ENCODE data around the gene PXDN.

DNA sequence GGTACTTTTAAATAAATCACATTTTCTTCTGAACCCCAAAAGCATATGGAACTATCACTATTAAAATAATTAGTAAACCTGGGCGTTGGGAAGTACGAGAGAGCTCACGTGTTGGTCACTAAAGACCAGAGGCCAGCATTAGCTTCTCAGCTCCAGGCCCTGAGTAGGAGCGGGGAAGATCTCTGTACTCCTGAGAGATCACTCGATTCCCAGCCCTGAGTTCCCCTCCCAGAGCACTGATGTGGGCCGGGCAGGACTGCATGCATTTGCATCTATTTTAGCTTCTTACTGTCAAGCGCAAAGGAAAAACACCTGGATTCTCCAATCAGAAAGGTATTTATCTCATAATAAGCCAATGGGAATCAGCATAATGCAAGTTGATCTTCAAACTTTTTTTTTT is 6.2 kb downstream of the PXDN start:
- TF ChIP-seq EZH2 (IDR thresholded peaks at IDR 0.05; ENCODE audit: borderline replicate concordance, insufficient read depth, low read depth, low read length, poor library complexity, severe bottlenecking): no peak
- TF ChIP-seq, protein P1, sequence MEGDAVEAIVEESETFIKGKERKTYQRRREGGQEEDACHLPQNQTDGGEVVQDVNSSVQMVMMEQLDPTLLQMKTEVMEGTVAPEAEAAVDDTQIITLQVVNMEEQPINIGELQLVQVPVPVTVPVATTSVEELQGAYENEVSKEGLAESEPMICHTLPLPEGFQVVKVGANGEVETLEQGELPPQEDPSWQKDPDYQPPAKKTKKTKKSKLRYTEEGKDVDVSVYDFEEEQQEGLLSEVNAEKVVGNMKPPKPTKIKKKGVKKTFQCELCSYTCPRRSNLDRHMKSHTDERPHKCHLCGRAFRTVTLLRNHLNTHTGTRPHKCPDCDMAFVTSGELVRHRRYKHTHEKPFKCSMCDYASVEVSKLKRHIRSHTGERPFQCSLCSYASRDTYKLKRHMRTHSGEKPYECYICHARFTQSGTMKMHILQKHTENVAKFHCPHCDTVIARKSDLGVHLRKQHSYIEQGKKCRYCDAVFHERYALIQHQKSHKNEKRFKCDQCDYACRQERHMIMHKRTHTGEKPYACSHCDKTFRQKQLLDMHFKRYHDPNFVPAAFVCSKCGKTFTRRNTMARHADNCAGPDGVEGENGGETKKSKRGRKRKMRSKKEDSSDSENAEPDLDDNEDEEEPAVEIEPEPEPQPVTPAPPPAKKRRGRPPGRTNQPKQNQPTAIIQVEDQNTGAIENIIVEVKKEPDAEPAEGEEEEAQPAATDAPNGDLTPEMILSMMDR (IDR thresholded peaks at IDR 0.05): no peak
